Erythroblast (primary cell): ENCODE measurements around the gene LRRIQ3.

ENCODE experiments used
- DNase-seq, 2 experiments: peaks; one replicate each; lab custom pipeline; 2025; lab: John Stamatoyannopoulos, UW
- GATA1 ChIP-seq: IDR thresholded peaks from 2 replicates; pipeline ENCODE4 v1.6.1; 2011; ENCODE audit warnings: low read depth, mild to moderate bottlenecking, control low read depth, low read length, moderate library complexity
- POLR2A ChIP-seq: IDR thresholded peaks from 2 replicates; pipeline ENCODE4 v1.6.1; 2011; ENCODE audit warnings: mild to moderate bottlenecking, low read length

The LRRIQ3 gene

DNA sequence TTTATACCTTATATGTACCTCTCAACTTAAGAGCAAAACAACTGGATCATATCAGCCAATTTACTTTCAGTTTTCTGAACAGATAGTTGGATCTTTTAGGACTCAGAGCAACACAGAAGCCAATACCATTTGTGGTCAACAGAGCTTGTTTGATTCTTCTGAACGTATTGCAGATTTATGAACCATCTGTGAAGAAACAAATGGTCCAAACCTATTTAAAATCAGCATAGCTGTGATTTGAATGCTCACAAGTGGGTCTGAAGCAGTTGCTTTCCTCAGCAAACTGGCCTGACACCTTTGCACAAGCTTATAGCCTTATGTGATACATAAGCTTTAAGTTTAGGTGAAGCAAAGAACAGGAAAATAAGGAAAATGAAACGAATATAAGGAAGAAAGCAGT is 147.6 kb downstream of the LRRIQ3 start:
- DNase-seq, result no peak

DNA sequence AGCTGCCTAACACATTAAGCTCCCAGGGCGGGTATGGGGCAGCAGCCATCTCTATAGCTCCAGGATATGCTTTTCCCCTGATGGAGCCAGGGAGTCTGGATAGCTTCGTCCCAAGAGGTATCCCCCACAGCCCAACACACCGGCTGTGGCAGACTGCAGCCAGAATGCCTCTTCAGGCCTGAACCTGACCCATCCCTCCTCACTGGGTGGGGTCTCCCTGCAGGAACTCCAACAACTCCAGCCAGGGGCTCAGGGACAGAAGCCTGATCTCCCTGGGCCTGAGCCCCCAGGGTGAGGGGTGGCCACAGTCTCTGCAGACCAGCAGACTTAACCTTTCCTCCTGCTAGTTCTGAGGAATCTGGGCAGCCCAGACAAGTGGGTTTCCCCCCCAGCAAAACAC is 159.9 kb downstream of the LRRIQ3 start:
- TF ChIP-seq POLR2A, result no peak
- TF ChIP-seq GATA1, result no peak
- DNase-seq, result no peak

More for the DNA sequence above, 147.6 kb downstream of the LRRIQ3 start:
- TF ChIP-seq GATA1 (no peak), POLR2A (no peak)

DNA sequence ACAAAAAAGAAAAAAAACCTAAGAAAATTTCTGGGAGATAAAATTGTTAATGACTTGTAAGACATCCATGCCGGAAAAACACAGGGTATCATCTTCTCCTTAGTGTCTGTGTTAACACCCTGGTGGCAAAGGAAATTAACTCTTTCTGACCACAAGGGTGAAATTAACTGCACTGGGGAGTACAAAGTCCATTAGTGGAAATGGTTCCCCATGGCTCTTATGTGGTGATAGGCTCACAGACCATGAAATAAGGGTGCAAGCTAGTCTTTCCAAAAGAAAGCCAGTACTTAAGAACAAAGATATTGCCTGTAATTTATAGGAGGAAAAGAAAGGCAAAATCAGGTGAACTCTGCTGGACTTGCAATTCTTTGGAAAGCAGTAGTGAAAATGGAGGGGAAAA is 185.4 kb downstream of the LRRIQ3 start:
- TF ChIP-seq POLR2A, result no peak
- no peak for TF ChIP-seq GATA1
- DNase-seq, result no peak

GRCh38 chr1:74011736-74012135 is 186.2 kb downstream of the LRRIQ3 start:
- no peak for DNase-seq
- TF ChIP-seq POLR2A (no peak), GATA1 (no peak)

GRCh38 chr1:74010206-74010605 is 187.8 kb downstream of the LRRIQ3 start:
- no peak for TF ChIP-seq GATA1
- no peak for TF ChIP-seq POLR2A
- no peak for DNase-seq

DNA sequence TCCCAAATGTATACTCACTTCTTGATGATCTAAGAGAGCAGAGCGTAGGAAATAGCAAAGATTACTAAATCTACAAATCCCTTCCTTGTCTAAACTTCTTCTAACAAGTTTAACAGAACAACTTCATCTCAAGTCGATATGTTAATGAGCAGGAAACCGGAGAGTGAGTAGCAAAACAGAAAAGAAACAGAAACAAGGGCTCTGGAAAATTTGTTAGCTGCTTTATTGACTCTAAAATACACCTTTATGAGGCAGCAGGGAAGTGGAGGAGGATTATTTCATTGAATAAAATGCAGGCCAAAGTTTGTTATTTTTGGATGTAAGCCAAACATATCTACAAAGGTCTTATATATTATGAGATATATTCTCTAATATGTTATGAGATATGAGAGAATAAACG is 192.4 kb downstream of the LRRIQ3 start:
- no peak for TF ChIP-seq POLR2A
- no peak for TF ChIP-seq GATA1
- DNase-seq, result no peak

DNA sequence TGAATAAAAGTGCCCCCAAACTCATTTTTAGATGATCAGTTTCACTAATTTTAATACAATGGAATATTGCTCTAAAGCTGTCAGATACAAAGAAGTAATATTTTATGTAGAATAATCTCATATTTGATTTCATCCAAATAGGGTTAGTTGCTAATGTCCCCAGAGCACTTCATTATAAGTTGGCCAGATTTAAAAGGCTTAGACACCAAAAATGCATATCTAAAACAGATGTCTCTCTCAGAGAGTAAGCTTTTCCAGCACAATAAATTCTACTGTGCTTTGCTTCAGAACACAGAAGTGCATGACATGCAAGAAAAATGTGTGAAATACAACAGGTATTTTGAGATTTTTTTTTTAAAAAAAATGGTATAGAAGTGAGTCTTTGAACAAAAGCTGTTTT is 194.2 kb downstream of the LRRIQ3 start:
- no peak for DNase-seq
- TF ChIP-seq GATA1 (no peak), POLR2A (no peak)

DNA sequence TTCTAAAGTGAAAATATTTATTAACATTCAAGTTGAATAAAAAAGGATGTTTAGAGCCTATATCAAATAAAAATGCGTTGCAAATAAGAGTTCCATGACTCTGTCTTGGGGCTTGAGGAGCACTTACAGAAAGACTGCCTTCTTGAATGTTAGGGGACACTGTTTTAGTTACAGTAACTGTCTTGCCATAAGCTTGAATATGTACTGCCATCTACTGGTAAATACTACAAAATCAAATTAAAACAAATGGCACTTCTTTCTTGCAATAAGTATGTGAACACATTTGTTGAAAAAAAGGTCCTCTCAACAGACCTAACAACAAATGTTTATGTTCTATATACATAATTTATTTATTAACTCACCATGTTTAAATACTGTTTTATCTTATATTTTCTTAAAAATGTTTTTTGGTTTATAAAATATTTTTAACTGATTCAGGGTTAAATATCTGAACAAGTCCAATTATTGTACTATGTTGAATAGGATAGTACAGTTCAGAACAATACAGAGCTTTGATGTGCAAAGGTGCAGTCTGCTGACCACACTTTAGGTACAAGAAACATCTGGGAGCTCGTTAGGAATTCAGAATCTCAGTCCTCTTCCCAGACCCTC is 199.5 kb downstream of the LRRIQ3 start:
- peak; percentile 15 to 23 for DNase-seq
- no peak for TF ChIP-seq GATA1
- TF ChIP-seq POLR2A, result no peak

GRCh38 chr1:73980324-73981040 is 217.5 kb downstream of the LRRIQ3 start:
- DNase-seq, result no peak
- TF ChIP-seq POLR2A, result no peak
- TF ChIP-seq GATA1, result no peak

GRCh38 chr1:73979684-73980083 is 218.3 kb downstream of the LRRIQ3 start:
- TF ChIP-seq POLR2A (no peak), GATA1 (no peak)
- no peak for DNase-seq

DNA sequence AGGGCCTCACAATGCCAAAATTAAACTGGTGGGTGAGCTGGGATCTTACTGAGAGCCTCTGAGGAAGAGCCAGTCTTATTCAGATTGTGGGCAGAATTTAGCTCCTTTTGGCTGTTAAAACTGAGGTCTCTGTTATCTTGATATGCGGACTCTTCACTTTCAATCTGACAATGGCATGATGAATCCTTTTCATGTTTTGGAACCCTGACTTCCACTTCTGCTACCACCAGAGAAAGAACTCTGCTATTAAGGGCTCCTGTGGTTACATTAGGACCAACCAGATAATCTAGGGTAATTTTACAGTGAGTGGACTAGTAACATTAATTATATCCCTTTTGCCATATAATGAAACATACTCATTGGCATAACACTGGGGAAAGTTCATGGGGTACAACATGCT is 219.0 kb downstream of the LRRIQ3 start:
- TF ChIP-seq GATA1 (no peak), POLR2A (no peak)
- DNase-seq, result no peak
